AG09309 (cell line): Measurements from ENCODE around the gene CA10.

Experiments used
- DNase-seq: peaks from one replicate; pipeline ENCODE4 v3.0.0-alpha.2; 2010; ENCODE audit warnings: low read depth
- H3K4me3 ChIP-seq: 2 replicates; pipeline ENCODE4 v1.5.1; 2011; ENCODE audit warnings: mild to moderate bottlenecking, low read depth, low read length, moderate library complexity; ENCODE audit not compliant: control insufficient read depth
- TF ChIP-seq, protein P1 (sequence below): IDR thresholded peaks from 2 replicates; pipeline ENCODE4 v1.5.1; 2011; ENCODE audit warnings: mild to moderate bottlenecking, low read depth, low read length, inconsistent platforms; ENCODE audit not compliant: insufficient read depth, control insufficient read depth; ENCODE audit errors: missing control alignments

CA10 gene

DNA sequence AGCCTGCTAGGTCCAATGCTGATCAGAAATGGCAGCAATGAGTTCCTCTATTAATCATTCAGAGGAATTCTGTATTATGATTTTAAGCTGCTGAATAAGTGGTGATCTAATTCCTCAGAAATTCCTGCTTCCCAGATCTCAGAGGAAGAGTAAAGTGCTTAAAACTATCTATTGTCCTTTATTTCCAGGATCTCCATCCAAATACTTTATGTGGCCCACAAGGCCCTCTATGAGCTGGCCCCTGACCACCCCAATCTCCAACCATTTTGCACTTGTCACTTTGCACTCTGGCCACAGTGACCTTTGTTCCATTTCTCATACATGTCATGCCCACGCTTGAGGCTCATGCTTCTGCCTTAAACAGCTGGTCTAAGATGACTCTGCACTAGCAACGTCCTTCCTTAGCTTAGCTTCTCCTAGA, 93.7 kb downstream of the CA10 start:
- DNase-seq, result no peak
- TF ChIP-seq, protein P1, sequence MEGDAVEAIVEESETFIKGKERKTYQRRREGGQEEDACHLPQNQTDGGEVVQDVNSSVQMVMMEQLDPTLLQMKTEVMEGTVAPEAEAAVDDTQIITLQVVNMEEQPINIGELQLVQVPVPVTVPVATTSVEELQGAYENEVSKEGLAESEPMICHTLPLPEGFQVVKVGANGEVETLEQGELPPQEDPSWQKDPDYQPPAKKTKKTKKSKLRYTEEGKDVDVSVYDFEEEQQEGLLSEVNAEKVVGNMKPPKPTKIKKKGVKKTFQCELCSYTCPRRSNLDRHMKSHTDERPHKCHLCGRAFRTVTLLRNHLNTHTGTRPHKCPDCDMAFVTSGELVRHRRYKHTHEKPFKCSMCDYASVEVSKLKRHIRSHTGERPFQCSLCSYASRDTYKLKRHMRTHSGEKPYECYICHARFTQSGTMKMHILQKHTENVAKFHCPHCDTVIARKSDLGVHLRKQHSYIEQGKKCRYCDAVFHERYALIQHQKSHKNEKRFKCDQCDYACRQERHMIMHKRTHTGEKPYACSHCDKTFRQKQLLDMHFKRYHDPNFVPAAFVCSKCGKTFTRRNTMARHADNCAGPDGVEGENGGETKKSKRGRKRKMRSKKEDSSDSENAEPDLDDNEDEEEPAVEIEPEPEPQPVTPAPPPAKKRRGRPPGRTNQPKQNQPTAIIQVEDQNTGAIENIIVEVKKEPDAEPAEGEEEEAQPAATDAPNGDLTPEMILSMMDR, result no peak
- H3K4me3 ChIP-seq, result no peak overlapping the region

DNA sequence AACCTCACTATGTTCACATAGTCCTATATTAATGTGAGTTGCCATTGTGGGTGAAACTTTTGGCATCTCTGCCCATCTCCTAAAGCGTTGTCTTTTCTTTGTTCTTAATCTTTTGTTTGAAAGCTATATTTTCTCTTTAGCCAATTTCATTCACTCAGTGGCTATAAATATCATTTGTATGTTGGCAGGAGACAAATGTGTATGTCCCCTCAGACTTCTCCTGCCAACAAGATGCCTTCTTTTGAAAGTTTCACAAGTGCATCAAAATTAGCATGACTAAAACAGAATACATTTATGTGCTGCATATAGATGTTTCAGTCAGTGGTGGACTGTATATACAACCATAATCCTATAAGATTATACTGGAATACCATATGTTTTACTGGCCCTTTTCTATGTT, 109.0 kb downstream of the CA10 start:
- H3K4me3 ChIP-seq, result no peak overlapping the region
- DNase-seq, result no peak

DNA sequence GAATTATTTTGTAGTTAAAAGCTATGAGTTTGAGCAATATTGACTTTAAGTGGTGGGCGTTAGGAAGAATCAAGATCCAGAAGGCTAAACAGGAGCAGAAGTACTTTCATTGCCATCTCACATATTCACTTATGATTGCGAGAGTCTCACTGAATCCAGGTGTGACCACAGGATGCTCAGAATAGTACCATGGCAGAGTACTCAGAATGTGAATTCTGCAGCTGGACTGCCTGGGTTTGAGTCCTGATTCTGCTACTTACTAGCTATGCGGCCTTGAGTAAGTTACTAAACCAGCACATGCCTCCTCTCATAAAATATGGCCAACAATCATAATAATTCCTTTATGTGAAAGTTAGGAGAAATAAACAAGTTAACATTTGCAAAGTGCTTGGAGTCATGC, 109.5 kb downstream of the CA10 start:
- DNase-seq, result no peak
- TF ChIP-seq, protein P1, result no peak
- H3K4me3 ChIP-seq, result no peak overlapping the region

More for the DNA sequence above, 109.0 kb downstream of the CA10 start:
- TF ChIP-seq, protein P1, result no peak

DNA sequence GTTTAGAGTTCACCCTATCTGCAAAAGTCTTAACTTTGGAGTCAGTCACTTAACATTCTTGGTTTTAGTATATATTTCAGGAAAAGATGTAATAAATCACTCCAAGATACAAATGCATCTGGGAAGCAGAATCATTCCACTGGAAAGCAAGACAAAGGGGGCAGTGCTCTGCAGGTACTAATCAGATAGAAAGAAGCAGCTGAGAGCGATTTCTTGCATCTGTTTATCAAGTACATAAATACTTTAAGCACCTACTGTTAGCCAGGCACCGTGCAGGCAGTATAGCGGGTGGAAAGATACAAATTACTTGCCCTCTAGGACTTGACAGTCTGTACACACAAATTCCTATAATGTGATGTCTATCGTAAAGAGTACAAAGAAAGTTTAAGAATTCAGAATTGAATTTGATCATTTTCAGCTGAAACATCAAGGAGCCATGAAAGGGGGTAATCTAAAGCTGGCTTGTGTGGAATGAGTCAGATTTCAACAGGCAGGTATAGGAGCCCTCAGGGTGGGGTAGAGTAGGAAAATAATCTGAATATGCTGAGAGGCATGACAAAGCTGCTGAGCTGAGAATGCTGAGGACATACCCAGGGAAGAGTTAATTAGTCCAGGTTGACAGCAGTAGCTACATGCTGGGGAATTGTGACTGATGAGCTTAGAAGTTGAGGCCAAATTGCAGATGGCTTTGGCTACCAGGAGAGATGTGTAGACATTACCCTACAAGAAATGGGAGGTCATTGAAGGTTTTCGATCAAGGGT, 110.2 kb downstream of the CA10 start:
- TF ChIP-seq, protein P1, result no peak
- no peak for DNase-seq
- H3K4me3 ChIP-seq, result no peak overlapping the region

DNA sequence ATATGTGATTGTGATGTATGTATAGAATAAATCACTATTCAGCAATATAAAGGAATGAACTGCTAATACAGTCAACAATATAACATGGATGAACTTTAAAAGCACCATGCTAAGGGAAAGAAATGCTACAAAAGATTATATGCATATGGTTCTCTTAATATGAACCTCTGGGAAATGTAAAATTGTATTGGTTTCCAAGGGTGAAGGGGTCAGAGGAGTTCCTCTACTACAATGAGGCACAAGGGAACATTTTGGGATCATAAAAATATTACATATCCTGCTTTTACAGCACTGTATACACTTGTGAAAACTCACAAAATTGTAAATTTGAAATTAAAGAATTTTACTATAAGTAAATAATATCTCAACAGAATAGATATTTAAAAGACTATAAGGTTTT, 111.4 kb downstream of the CA10 start:
- DNase-seq, result no peak
- TF ChIP-seq, protein P1, result no peak

DNA sequence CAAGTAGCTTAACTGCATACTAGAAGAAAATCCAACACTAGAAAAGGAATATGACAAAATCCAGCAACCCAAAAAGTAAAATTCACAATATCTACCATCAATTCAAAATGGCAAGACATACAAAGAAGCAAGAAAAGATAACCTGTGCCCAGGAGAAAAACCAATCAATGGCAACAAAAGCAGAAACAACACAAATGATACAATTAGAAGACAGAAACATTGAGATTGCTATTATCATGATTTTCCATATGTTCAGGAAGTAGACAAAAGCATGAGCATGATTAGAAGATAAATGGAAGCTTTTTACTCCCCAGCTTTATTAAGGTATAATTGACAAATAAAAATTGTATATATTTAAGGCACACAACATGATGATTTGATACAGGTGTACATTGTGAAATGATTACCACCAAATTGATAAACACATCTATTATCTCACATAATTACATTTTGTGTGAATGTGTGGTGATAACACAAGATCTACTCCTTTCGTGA, 117.3 kb downstream of the CA10 start:
- TF ChIP-seq, protein P1, result no peak
- DNase-seq, result no peak
- no peak overlapping the region for H3K4me3 ChIP-seq

More for the DNA sequence above, 111.4 kb downstream of the CA10 start:
- no peak overlapping the region for H3K4me3 ChIP-seq
